Parathyroid adenoma (tissue), 2 donors: ENCODE measurements around the gene ADORA1.

Experiments
- H2AFZ ChIP-seq: fragments of 300-600 bp; sonication (generic); one replicate; pipeline ENCODE4 v1.7.0; 2017; ENCODE audit warnings: antibody characterized with exemption, mild to moderate bottlenecking
- H3K27ac ChIP-seq: fragments of 300-600 bp; sonication (generic); one replicate; pipeline ENCODE4 v1.7.0; 2017
- H3K27me3 ChIP-seq: fragments of 300-600 bp; sonication (generic); one replicate; pipeline ENCODE4 v1.7.0; 2017; ENCODE audit warnings: low read length; ENCODE audit not compliant: control insufficient read depth, insufficient read depth
- H3K36me3 ChIP-seq: fragments of 300-600 bp; sonication (generic); one replicate; pipeline ENCODE4 v1.7.0; 2017; ENCODE audit warnings: low read length; ENCODE audit not compliant: control insufficient read depth, insufficient read depth
- H3K4me1 ChIP-seq: fragments of 300-600 bp; sonication (generic); one replicate; pipeline ENCODE4 v1.7.0; 2017; ENCODE audit warnings: control low read depth
- H3K4me2 ChIP-seq: fragments of 300-600 bp; sonication (generic); one replicate; pipeline ENCODE4 v1.7.0; 2017; ENCODE audit warnings: low read length
- H3K4me3 ChIP-seq: fragments of 300-600 bp; sonication (generic); one replicate; pipeline ENCODE4 v1.7.0; 2017; ENCODE audit warnings: low read depth, low read length
- H3K79me2 ChIP-seq: fragments of 300-600 bp; sonication (generic); one replicate; pipeline ENCODE4 v1.7.0; 2017; ENCODE audit warnings: control low read depth
- H3K9ac ChIP-seq: fragments of 300-600 bp; sonication (generic); one replicate; pipeline ENCODE4 v1.7.0; 2017; ENCODE audit warnings: mild to moderate bottlenecking
- H3K9me3 ChIP-seq: fragments of 300-600 bp; sonication (generic); one replicate; pipeline ENCODE4 v1.7.0; 2017; ENCODE audit warnings: low read length; ENCODE audit not compliant: control insufficient read depth
- CTCF ChIP-seq: fragments of 300-600 bp; sonication (generic); IDR thresholded peaks from one replicate; pipeline ENCODE4 v1.7.0; 2017; ENCODE audit warnings: antibody characterized with exemption, mild to moderate bottlenecking
- donor health status: primary hyperparathyroidism.

The ADORA1 gene

DNA sequence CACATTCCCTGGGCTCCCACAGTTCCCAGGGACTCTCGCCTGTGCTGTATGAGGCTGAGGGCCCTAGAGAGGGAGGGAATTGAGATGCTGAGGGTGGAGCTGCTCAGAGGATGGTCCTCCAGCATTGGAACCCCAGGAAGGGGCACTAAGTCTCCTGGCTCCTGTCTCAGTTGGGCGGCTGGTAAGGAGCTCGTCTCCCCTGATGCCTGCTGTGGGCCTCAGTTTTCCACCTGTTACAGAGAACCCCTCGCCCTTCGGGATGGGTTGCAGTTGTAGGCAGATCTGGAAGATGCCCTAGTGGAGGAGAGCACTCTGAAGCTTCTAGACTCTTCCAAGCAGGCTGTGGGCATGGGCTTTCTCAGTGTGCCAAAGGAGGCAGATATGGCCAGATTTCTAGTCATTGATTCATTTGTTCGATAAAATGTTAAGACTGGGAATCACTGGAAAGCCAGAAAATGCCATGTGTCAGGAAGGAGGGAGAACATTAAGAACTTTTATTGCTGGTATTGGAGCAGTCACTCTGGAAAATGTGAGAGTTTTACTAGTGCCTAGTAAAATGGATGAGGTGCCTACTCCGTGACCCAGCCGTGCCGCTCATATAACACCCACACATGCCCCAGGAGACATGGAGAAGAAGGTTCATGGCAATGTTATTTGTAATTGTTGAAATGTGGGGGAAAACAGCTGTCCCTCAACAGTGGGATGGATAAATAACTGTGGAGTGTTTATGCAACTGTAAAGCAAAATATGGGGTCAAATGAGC is 48.9 kb downstream of the ADORA1 start:
- no peak overlapping the region for H3K9ac ChIP-seq
- H3K36me3 ChIP-seq = no peaks in the 10 kb centered on the region
- no peak overlapping the region for H2AFZ ChIP-seq
- H3K4me3 ChIP-seq = no peak overlapping the region
- H3K79me2 ChIP-seq = no peaks in the 10 kb centered on the region
- no peaks in the 10 kb centered on the region for H3K9me3 ChIP-seq
- no peak for TF ChIP-seq CTCF
- H3K27me3 ChIP-seq = no peaks in the 10 kb centered on the region
- no peaks in the 10 kb centered on the region for H3K4me1 ChIP-seq
- no peak overlapping the region for H3K4me2 ChIP-seq
- H3K27ac ChIP-seq = no peak overlapping the region

DNA sequence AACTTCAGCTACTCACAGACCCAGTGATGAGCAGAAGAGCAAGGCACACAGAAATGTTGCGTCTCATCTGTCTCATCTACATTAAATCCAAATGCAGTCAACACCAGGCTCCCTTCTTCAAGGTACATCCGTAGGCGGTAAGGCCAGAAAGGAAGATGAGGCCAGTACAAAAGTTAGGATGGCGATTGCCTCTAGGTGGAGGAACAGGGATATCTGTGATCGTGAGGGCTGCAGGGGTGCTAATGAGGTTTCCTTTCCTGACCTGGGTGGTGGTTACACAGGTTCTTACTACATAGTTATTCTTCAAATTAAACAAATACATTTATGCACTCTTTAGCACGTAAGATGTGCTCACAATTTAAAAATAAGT is 49.5 kb downstream of the ADORA1 start:
- Histone ChIP-seq H3K4me3 (no peak overlapping the region), H3K4me1 (no peaks in the 10 kb centered on the region), H3K27me3 (no peaks in the 10 kb centered on the region), H3K27ac (no peak overlapping the region), H3K4me2 (no peak overlapping the region), H3K36me3 (no peaks in the 10 kb centered on the region), H3K9ac (no peak overlapping the region), H3K9me3 (no peaks in the 10 kb centered on the region), H3K79me2 (no peaks in the 10 kb centered on the region), H2AFZ (no peak overlapping the region)
- TF ChIP-seq CTCF = no peak

- H3K27me3 ChIP-seq = no peaks in the 10 kb centered on the region
- no peaks in the 10 kb centered on the region for H3K4me1 ChIP-seq
- H3K4me3 ChIP-seq = no peak overlapping the region
- H3K27ac ChIP-seq = no peak overlapping the region
- no peak overlapping the region for H2AFZ ChIP-seq
- no peaks in the 10 kb centered on the region for H3K36me3 ChIP-seq
- H3K4me2 ChIP-seq = no peak overlapping the region
- H3K9me3 ChIP-seq = no peaks in the 10 kb centered on the region
- H3K79me2 ChIP-seq = no peaks in the 10 kb centered on the region
- no peak for TF ChIP-seq CTCF
- H3K9ac ChIP-seq = no peak overlapping the region
Observed at GRCh38 chr1:203177470-203178039, 50.0 kb downstream of the ADORA1 start.

DNA sequence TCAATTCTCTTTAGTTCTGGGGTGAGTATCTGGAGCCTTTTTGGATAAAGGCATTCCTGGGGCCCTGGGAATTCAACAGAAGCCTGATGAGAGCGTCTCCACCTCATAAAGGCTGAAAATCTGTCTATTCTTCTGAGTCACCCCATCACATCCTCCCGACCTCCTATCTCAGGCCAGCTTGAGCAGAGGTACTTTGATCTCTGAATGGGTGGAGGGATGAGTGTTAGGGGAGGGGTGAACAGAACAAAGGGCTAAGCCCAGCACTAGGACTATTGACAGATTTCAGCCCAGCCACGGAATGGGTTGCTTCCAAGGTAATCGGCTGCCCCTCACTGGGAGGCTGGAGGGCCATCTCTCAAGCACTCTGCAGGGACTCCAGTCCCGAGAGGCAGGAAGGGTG is 50.6 kb downstream of the ADORA1 start:
- no peak overlapping the region for H3K27ac ChIP-seq
- H3K4me2 ChIP-seq = no peak overlapping the region
- H3K27me3 ChIP-seq = no peaks in the 10 kb centered on the region
- H3K4me1 ChIP-seq = no peaks in the 10 kb centered on the region
- no peak overlapping the region for H3K9ac ChIP-seq
- H3K9me3 ChIP-seq = no peaks in the 10 kb centered on the region
- TF ChIP-seq CTCF = no peak
- H3K36me3 ChIP-seq = no peaks in the 10 kb centered on the region
- no peaks in the 10 kb centered on the region for H3K79me2 ChIP-seq
- H2AFZ ChIP-seq = no peak overlapping the region
- H3K4me3 ChIP-seq = no peak overlapping the region
